Fibroblast of mammary gland (primary cell): Measurements from ENCODE around the gene MTCL3.

Experiments used
- DNase-seq: peaks from one replicate; pipeline ENCODE4 v3.0.0-alpha.2; 2010; ENCODE audit warnings: low read depth
- H3K4me3 ChIP-seq: 2 replicates; pipeline ENCODE4 v1.5.1; 2011; ENCODE audit warnings: low read depth, mild to moderate bottlenecking, low read length, moderate library complexity; ENCODE audit not compliant: control insufficient read depth
- TF ChIP-seq, protein P1 (sequence below): conservative IDR thresholded peaks from 2 replicates; pipeline ENCODE4 v1.5.1; 2011; ENCODE audit warnings: low read depth, low read length, inconsistent platforms; ENCODE audit not compliant: control insufficient read depth, insufficient read depth

MTCL3 gene

DNA sequence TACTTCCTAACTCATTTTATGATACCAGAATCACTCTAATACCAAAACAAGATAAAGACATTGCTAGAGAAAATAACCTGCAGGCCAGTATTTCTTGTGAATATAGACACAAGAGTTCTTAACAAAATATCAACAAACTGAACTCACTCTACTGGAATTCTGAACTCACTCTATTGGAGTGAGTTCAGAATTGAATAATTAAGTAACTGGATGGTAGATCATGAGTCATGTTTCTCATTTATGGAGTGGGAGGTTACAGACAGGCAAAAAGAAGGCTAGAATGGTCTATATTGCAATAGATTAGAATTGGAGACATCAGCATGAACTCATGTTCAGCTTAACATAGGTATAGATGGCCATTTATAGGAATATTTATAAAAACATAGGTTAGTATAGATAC, 31.3 kb upstream of the MTCL3 start:
- no peak overlapping the region for H3K4me3 ChIP-seq
- TF ChIP-seq, protein P1, sequence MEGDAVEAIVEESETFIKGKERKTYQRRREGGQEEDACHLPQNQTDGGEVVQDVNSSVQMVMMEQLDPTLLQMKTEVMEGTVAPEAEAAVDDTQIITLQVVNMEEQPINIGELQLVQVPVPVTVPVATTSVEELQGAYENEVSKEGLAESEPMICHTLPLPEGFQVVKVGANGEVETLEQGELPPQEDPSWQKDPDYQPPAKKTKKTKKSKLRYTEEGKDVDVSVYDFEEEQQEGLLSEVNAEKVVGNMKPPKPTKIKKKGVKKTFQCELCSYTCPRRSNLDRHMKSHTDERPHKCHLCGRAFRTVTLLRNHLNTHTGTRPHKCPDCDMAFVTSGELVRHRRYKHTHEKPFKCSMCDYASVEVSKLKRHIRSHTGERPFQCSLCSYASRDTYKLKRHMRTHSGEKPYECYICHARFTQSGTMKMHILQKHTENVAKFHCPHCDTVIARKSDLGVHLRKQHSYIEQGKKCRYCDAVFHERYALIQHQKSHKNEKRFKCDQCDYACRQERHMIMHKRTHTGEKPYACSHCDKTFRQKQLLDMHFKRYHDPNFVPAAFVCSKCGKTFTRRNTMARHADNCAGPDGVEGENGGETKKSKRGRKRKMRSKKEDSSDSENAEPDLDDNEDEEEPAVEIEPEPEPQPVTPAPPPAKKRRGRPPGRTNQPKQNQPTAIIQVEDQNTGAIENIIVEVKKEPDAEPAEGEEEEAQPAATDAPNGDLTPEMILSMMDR = no peak
- peak; percentile 74 for DNase-seq

DNA sequence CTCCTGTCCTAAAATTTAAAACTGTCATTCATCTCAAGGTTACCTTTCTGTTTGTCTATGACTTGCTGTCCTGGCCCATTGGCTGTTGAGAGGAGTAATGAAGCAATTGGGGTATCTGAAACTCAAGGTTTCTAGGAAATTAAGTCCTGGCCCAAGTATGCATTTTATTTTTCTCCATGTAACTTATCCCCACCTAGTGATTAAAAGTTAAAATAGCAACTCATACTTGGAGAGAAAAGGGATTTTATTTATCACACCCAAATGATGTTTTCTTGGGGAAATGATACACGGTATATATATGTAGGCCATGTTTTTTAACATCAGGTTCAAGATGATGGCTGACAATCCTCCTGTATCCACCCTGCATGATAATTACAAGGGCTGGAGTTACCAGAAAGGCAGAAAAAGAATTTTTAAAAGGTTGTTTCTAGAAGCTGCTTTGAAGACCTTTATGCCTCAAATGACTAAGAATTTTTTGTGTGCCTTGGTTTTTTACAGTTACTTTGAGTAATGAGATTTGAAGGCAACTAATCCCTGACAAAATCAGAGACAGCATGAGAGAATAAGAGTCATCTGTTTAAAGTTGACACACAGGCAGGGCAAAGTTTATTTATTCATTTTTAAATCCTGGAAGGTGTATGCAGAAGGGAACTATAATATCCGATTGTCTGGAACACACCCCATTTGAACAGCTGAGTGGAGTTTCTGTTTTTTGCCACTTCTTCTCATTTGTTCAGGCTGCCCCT, 28.9 kb upstream of the MTCL3 start:
- TF ChIP-seq, protein P1 = peak; percentile 37
- H3K4me3 ChIP-seq = no peak overlapping the region
- peak; percentile 26 for DNase-seq

- TF ChIP-seq, protein P1 = peak; percentile 37
- DNase-seq = peak; percentile 18
- H3K4me3 ChIP-seq = no peak overlapping the region
These were observed 28.1 kb upstream of the MTCL3 start for GRCh38 chr6:127547215-127547614.

- peak; percentile 50 for DNase-seq
- no peak overlapping the region for H3K4me3 ChIP-seq
- TF ChIP-seq, protein P1 = peak; percentile 33
These were observed 20.1 kb upstream of the MTCL3 start for GRCh38 chr6:127539272-127539671.

GRCh38 chr6:127538750-127539264, 19.7 kb upstream of the MTCL3 start:
- no peak overlapping the region for H3K4me3 ChIP-seq
- DNase-seq = no peak
- TF ChIP-seq, protein P1 = no peak

- DNase-seq = no peak
- TF ChIP-seq, protein P1 = no peak
- H3K4me3 ChIP-seq = no peak overlapping the region
These were observed 14.6 kb upstream of the MTCL3 start for GRCh38 chr6:127533736-127534135.
